ENCODE measurements around the gene CNTN5.

DNA sequence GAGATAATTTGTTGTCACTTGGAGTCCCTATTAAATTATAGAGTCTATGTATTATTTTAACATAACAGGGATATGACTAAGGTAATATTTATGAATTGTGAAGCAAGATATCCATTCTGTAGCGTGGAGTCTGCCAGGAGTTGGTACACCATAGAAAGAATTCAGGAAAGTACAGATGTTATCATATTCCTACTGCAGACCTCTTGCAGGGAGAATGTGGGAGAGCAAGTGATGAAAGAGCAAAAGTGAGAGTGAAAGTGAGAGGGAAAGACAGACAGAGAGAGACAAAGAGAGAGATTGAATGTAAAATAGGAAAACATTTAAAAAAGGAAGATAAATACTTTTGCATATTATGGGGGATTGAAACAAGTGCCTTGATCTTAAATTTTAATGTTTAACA, 468.8 kb downstream of the CNTN5 start:
- TF ChIP-seq, protein P1, sequence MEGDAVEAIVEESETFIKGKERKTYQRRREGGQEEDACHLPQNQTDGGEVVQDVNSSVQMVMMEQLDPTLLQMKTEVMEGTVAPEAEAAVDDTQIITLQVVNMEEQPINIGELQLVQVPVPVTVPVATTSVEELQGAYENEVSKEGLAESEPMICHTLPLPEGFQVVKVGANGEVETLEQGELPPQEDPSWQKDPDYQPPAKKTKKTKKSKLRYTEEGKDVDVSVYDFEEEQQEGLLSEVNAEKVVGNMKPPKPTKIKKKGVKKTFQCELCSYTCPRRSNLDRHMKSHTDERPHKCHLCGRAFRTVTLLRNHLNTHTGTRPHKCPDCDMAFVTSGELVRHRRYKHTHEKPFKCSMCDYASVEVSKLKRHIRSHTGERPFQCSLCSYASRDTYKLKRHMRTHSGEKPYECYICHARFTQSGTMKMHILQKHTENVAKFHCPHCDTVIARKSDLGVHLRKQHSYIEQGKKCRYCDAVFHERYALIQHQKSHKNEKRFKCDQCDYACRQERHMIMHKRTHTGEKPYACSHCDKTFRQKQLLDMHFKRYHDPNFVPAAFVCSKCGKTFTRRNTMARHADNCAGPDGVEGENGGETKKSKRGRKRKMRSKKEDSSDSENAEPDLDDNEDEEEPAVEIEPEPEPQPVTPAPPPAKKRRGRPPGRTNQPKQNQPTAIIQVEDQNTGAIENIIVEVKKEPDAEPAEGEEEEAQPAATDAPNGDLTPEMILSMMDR (conservative IDR thresholded peaks at IDR 0.05 in 1 of 2, IDR thresholded peaks at IDR 0.05 in 1 of 2; ENCODE audit: low read depth in 1 of 2, low read length in 2 of 2): no peak
- no peak for TF ChIP-seq EZH2 (IDR thresholded peaks at IDR 0.05; ENCODE audit: low read length, missing control alignments)
